Measurements from ENCODE around the gene TRUB2.

DNA sequence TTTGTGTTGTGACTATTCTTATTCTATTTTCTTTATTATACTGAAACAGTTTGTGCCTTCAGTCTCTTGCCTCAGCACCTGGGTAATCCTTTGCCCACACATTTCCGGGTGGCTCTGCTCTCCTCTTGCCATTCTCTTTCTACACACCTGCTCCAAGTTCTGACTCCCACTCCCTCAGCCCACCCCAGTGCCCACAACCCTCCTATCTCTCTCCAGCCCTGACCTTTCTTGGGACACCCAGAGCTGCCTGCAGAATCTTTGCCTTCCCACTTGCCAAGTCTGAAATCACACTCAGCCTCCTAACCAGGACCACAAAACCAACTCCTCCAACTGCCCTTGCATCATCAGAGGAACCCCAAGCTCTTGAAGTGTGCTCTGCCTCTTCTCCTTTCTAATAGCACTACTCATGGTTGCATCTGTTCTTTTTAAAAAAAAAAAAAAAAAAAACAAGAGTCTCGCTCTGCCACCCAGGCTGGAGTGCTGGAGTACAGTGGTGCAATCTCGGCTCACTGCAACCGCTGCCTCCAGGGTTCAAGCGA is 42.1 kb downstream of the TRUB2 start:
- TF ChIP-seq, protein P1, sequence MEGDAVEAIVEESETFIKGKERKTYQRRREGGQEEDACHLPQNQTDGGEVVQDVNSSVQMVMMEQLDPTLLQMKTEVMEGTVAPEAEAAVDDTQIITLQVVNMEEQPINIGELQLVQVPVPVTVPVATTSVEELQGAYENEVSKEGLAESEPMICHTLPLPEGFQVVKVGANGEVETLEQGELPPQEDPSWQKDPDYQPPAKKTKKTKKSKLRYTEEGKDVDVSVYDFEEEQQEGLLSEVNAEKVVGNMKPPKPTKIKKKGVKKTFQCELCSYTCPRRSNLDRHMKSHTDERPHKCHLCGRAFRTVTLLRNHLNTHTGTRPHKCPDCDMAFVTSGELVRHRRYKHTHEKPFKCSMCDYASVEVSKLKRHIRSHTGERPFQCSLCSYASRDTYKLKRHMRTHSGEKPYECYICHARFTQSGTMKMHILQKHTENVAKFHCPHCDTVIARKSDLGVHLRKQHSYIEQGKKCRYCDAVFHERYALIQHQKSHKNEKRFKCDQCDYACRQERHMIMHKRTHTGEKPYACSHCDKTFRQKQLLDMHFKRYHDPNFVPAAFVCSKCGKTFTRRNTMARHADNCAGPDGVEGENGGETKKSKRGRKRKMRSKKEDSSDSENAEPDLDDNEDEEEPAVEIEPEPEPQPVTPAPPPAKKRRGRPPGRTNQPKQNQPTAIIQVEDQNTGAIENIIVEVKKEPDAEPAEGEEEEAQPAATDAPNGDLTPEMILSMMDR (IDR thresholded peaks at IDR 0.05 in 4 of 5, conservative IDR thresholded peaks at IDR 0.05 in 1 of 5) = no peak
- no peak for TF ChIP-seq POLR2A (IDR thresholded peaks at IDR 0.05)

All from gastrocnemius medialis (tissue), 4 donors.